ENCODE results near the gene FXYD6.

GRCh38 chr11:117906126-117906525 is 29.7 kb upstream of the FXYD6 start:
- TF ChIP-seq CTCF (IDR thresholded peaks at IDR 0.05): no peak
- TF ChIP-seq POLR2A (IDR thresholded peaks at IDR 0.05): no peak
